ENCODE results near the gene FNDC3B.

DNA sequence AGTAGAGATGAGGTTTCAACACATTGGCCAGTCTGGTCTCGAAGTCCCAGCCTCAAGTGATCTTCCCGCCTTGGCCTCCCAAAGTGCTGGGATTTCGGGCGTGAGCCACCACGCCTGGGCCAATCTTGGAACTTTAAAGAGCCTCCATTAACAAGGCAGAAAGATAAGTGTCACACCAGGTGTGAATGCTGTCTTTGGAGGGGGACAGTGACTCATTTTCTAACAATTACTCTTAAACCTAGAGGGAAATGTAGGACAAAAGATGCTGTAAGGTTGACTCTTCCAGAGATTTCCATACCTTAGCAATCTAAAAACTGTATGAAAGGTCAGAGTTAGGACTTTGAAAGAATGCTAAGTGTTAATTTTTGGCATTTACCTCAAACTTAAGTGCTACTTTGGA lies 84.9 kb downstream of the FNDC3B start:
- TF ChIP-seq, protein P1, sequence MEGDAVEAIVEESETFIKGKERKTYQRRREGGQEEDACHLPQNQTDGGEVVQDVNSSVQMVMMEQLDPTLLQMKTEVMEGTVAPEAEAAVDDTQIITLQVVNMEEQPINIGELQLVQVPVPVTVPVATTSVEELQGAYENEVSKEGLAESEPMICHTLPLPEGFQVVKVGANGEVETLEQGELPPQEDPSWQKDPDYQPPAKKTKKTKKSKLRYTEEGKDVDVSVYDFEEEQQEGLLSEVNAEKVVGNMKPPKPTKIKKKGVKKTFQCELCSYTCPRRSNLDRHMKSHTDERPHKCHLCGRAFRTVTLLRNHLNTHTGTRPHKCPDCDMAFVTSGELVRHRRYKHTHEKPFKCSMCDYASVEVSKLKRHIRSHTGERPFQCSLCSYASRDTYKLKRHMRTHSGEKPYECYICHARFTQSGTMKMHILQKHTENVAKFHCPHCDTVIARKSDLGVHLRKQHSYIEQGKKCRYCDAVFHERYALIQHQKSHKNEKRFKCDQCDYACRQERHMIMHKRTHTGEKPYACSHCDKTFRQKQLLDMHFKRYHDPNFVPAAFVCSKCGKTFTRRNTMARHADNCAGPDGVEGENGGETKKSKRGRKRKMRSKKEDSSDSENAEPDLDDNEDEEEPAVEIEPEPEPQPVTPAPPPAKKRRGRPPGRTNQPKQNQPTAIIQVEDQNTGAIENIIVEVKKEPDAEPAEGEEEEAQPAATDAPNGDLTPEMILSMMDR (conservative IDR thresholded peaks at IDR 0.05; ENCODE audit: low read length) = no peak
- no peak for TF ChIP-seq EZH2phosphoT487 (IDR thresholded peaks at IDR 0.05; ENCODE audit: borderline replicate concordance)

Measured in Loucy (cell line).